Iris pigment epithelial cell (primary cell): ENCODE results near the gene MCUR1.
"Not testable (repeated sequence)": the region's sequence is repeated elsewhere in the genome, so short reads cannot be mapped to it uniquely, and the experiment has no call there.

Experiments used
- DNase-seq: peaks from one replicate; pipeline ENCODE4 v3.0.0-alpha.2; 2011; ENCODE audit warnings: low read depth

MCUR1 gene

DNA sequence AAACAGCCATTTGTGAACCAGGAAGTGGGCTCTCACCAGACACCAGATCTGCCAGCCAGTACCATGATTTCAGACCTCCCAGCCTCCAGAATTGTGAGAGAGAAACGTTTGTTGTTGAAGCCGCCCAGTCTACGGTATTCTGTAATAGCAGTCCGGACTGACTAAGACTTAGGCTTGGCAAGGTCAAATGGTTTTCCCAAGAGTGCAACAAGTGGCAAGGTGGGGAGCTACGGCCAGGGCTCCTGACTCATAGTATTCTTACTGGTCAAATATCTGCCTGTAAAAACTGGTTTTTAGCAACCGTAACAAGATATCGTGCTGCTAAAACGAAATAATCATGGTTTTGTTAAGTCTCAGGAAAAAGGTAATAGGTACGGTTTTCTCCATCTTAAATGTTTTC lies 37.8 kb downstream of the MCUR1 start:
- no peak for DNase-seq

GRCh38 chr6:13775466-13775865 lies 38.9 kb downstream of the MCUR1 start:
- DNase-seq = not testable (repeated sequence)

- not testable (repeated sequence) for DNase-seq
Measured at GRCh38 chr6:13772358-13773030, 41.9 kb downstream of the MCUR1 start.

GRCh38 chr6:13769655-13770053 lies 44.7 kb downstream of the MCUR1 start:
- DNase-seq = no peak

DNA sequence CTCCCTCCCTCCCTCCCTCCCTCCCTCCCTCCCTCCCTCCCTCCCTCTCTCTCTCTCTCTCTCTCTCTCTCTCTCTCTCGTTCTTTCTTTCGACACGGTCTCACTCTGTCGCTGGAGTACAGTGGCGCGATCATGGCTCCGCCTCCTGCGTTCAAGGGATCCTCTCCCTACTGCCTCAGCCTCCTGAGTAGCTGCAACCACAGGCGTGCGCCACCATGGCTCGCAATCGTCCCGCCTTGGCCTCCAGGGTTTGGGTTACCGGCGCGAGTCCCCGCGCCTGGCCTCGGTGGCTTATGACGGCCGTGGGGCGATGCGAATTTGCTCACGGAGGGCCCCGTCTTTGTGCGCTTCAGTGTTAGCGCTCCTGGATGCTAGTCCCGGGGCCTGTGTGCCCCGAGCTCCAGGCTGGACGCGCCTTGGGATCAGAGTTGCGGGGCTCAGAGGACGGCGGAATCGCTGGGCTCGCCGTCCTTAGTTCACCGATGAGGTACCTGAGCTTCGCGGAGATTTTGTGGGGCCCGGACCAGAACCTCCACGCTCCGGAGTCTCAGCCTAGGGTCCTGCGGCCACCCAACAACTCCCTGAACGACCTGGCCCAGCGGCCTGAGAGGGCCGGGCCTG lies 45.2 kb downstream of the MCUR1 start:
- no peak for DNase-seq

DNA sequence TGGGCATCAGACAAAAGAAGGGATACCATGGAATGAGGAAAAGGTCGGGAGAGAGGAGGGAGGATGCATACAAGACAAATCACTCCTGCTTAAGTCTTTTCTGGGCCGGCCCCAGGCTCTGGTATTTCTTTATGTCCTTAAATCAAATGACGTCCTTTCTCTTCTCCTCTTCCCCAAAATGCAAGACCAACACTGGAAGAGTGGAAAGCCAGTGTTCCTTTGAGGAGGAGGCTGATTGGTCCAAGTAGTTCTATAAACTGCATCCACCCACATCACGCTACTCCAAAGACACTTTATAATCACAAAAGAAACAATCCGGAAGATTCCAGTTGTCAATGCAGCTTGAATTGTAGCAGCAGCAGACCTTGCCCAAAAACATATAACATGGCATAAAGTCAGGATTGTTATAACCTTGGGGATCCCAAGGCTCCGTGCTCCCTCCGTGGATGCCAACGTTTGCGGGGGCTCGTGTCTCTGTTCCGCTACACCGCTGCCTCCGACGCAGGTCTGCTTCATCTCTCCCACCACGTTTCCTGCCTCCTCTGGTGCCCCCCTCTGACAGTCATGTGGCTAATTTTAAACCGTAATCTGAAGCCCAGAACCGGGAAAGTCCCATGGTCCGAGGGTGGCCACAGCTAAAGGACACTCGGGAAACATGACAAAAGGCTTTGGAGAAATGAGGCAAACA lies 47.1 kb downstream of the MCUR1 start:
- peak; percentile 41 for DNase-seq

GRCh38 chr6:13766201-13766634 lies 48.1 kb downstream of the MCUR1 start:
- DNase-seq = peak; percentile 70

GRCh38 chr6:13765570-13765969 lies 48.8 kb downstream of the MCUR1 start:
- no peak for DNase-seq

- DNase-seq = no peak
Measured at GRCh38 chr6:13764996-13765395, 49.4 kb downstream of the MCUR1 start.

- DNase-seq = no peak
Measured at GRCh38 chr6:13763740-13764381, 50.5 kb downstream of the MCUR1 start.

DNA sequence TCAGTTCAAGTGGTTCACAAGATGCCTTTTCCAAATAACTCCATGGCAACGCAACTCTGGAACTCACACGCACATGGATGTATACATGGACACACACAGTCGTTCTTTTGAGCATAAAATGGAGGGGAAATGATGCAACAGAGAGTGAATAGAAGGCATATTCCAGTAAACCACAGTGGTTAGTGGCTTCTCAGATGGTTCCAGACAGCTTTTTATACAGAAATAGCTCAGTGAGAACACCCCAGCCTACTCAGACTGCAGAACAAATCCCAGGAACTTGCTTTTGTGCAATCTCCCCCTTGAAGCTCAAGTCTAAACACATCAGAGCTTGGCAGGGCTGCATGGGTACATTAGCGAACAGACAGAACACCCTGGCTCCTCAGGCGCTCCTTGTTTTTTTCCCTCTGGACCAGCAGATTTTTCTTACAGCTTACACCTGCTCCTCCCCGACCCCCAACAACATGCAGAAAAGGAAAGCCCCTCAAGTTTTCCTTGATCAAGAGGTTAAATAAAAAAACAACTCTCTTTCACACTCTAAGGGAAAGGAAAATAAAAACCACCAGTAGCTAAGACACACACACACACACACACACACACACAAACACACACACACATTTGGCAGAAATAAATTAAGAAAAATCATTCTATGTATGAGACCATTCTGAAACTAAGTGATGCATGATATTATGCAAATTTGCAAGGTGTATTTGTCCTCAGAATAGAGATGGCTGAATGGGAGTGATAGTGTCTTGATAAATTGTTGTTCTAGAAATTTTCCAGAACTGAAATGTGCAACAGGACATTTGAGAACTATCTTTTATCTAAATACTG lies 51.5 kb downstream of the MCUR1 start:
- DNase-seq = peak; percentile 97

GRCh38 chr6:13761361-13762036 lies 52.9 kb downstream of the MCUR1 start:
- DNase-seq = no peak

DNA sequence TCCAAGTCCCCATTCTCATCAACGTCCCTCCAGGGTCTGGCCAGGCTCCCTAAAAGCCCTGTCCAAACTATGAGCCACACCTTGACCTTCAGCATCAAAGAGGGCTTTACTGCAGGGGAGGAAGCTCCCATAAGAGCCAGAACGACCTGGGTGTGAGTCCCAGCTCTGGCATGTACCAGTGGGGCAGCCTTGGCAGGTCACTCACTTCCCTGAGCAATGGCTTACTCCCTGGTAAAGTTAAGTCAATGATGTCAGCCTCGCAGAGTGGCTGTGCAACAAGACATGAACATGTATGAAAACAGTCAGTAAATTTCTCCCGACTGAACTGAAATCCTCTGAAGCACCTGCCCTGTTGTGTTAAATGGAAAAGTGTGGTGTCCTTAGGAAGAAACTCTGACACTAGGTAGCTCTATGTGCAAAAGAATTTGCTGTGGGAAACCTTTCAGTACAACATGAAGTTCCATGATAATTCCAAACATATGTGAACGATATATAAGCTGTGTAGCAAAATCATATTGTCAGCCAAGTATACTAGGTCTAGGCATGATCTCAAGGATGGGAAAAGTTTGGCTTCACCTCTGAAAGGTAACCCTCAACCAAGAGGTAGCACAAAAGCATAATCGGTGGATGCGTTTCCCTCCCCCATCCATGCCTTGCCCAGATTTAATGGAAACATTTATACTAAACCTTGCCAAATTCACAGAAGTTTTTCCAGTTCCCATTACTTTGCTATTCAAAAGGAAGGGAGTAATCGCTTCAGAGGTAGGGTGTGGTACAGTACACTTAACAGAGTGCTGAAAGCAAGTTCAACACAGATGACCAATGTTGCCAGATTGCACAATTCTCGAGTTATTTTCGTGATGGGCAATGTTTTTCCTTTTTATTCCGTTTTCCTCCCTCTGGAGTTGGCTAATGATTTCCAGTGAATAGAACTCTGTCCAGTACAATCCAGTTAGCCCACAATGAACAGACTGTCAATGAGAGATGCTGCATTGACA lies 53.8 kb downstream of the MCUR1 start:
- DNase-seq = peak; percentile 24

GRCh38 chr6:13759025-13759424 lies 55.3 kb downstream of the MCUR1 start:
- no peak for DNase-seq

GRCh38 chr6:13754644-13755043 lies 59.7 kb downstream of the MCUR1 start:
- DNase-seq = no peak

- no peak for DNase-seq
Measured at GRCh38 chr6:13743736-13744127, 70.6 kb downstream of the MCUR1 start.

GRCh38 chr6:13742961-13743735 lies 71.2 kb downstream of the MCUR1 start:
- DNase-seq = no peak

GRCh38 chr6:13741365-13741764 lies 73.0 kb downstream of the MCUR1 start:
- DNase-seq = no peak
